Naive thymus-derived CD4-positive, alpha-beta T cell (primary cell): ENCODE measurements around the gene ASF1B. TPM values are rescaled to one million over a fixed set of nuclear protein-coding genes. Genes with fewer than 3 reads are reported as not detected.
A peak's percentile ranks its signal among the peaks of the same experiment; 100 is the strongest.

Source experiments
- ATAC-seq: fragments of 150-1000 bp; cut with Tn5 transposase; 2 replicates; pipeline ENCODE4 v1.10.0; 2021; ENCODE audit warnings: mild to moderate bottlenecking, moderate library complexity
- CTCF ChIA-PET: fragments of 350-600 bp; sonication (Branson Sonifier 250); formaldehyde crosslinking; loops from one replicate; lab custom pipeline; 2021; ENCODE audit warnings: antibody characterized with exemption; lab: Charles Lee
- POLR2A ChIA-PET: fragments of 350-600 bp; sonication (Branson Sonifier 250); formaldehyde crosslinking; loops from one replicate; lab custom pipeline; 2021; ENCODE audit warnings: antibody characterized with exemption, inconsistent platforms; lab: Charles Lee
- DNase-seq, 9 donors: peaks; one replicate each; pipeline versions ENCODE4 v3.0.0 to v3.0.0-alpha.2; 2020 to 2022; ENCODE audit warnings: mixed read lengths in 1 of 9
- H3K27ac ChIP-seq: one replicate; pipeline ENCODE4 v1.7.0; 2013; ENCODE audit warnings: mild to moderate bottlenecking, low read depth, low read length, moderate library complexity
- H3K27me3 ChIP-seq, 2 donors: one replicate each; pipeline ENCODE4 v1.7.0; 2013; ENCODE audit warnings: low read length in 2 of 2, mild to moderate bottlenecking in 2 of 2, moderate library complexity in 2 of 2; ENCODE audit not compliant: control insufficient read depth in 2 of 2, insufficient read depth in 2 of 2
- H3K36me3 ChIP-seq, 3 experiments: 1 replicate in 2 of 3; 2 replicates in 1 of 3; pipeline ENCODE4 v1.7.0; 2013; ENCODE audit warnings: low read length in 3 of 3, mild to moderate bottlenecking in 3 of 3, moderate library complexity in 1 of 3; ENCODE audit not compliant: insufficient read depth in 3 of 3, control insufficient read depth in 2 of 3
- H3K4me1 ChIP-seq, 2 donors: one replicate each; pipeline ENCODE4 v1.7.0; 2013; ENCODE audit warnings: low read length in 2 of 2, mild to moderate bottlenecking in 2 of 2, moderate library complexity in 1 of 2; ENCODE audit not compliant: control insufficient read depth in 2 of 2, insufficient read depth in 2 of 2
- H3K4me3 ChIP-seq: 2 replicates; pipeline ENCODE4 v1.7.0; 2013; ENCODE audit warnings: mild to moderate bottlenecking, low read length
- H3K9me3 ChIP-seq, 3 experiments: 1 replicate in 2 of 3; 2 replicates in 1 of 3; pipeline ENCODE4 v1.7.0; 2013; ENCODE audit warnings: low read length in 3 of 3; ENCODE audit not compliant: control insufficient read depth in 2 of 3
- H3K27ac Mint-ChIP-seq, 9 donors: one replicate each; pipeline ENCODE4 v1.8.0; 2020 to 2022; ENCODE audit warnings: mixed read lengths in 9 of 9, mild to moderate bottlenecking in 8 of 9, moderate library complexity in 5 of 9, inconsistent platforms in 2 of 9
- H3K27me3 Mint-ChIP-seq, 5 donors: one replicate each; pipeline ENCODE4 v1.8.0; 2021 to 2022; ENCODE audit warnings: mixed read lengths in 5 of 5, mild to moderate bottlenecking in 1 of 5
- H3K36me3 Mint-ChIP-seq, 5 donors: one replicate each; pipeline ENCODE4 v1.8.0; 2020 to 2022; ENCODE audit warnings: mixed read lengths in 5 of 5, mild to moderate bottlenecking in 3 of 5, inconsistent platforms in 1 of 5
- H3K4me1 Mint-ChIP-seq, 7 donors: one replicate each; pipeline ENCODE4 v1.8.0; 2020 to 2022; ENCODE audit warnings: mixed read lengths in 7 of 7, mild to moderate bottlenecking in 3 of 7, inconsistent platforms in 1 of 7
- H3K4me3 Mint-ChIP-seq, 10 donors: one replicate each; pipeline ENCODE4 v1.8.0; 2020 to 2022; ENCODE audit warnings: mild to moderate bottlenecking in 10 of 10, mixed read lengths in 10 of 10, moderate library complexity in 6 of 10, inconsistent platforms in 2 of 10
- H3K9me3 Mint-ChIP-seq, 11 donors: one replicate each; pipeline ENCODE4 v1.8.0; 2020 to 2022; ENCODE audit warnings: mixed read lengths in 11 of 11, mild to moderate bottlenecking in 4 of 11, inconsistent platforms in 1 of 11, moderate library complexity in 1 of 11
- intact Hi-C, 2 donors: fragments of 100-400 bp; cut with micrococcal nuclease; formaldehyde crosslinking; loops; one replicate each; pipeline ENCODE4 v1.15.1; 2023
- polyA plus RNA-seq, 2 donors: library from polyadenylated mRNA; unstranded; fragments of 300-500 nt; fragmentation: Illumina TruSeq; gene quantifications; one replicate each; pipeline ENCODE4 v1.2.3, GENCODE V29; 2021
- total RNA-seq, 6 experiments: library from RNA in 5 of 6; stranded (reverse) in 5 of 6; gene quantifications; 1 replicate in 5 of 6; 2 replicates in 1 of 6; pipeline ENCODE4 v1.2.3 and lab custom pipeline; 2021 to 2026

The ASF1B gene
- total and polyA plus RNA-seq, 7 experiments from 2014 or later, result 0.98 to 79.0 (median 2.4) TPM

DNA sequence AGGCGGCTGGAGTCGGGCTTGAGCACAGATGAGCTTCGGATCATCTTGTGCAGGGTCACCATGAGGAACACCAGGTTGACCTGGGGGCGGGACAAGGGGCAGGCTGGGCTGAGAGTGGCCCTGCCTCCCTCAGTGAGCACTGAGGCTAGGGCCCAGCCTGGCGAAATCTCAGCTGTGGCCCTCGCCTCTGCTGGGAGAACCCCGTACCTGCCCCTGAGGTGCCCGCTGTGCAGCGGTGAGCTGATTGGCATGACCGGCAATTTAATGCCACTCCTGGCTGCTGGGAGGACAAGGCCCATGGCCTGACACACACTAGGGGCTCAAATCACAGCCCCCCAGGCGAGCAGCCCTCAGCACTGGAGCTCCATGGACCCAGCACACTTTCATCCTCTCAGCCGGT is 19.7 kb upstream of the ASF1B start:
- intact Hi-C loops, result no loop called here
- Mint-ChIP-seq H3K9me3 (no peaks in the 10 kb centered on the region), H3K36me3 (peaks cover 0 to 25% (median 7%) of the 10 kb centered on the region in 5 donors), H3K4me1 (peaks cover 0 to 11% (median 5%) of the 10 kb centered on the region in 7 donors), H3K27me3 (no peaks in the 10 kb centered on the region), H3K27ac (peak overlapping the region in 1 of 9 donors; percentile 56), H3K4me3 (no peak overlapping the region)
- Histone ChIP-seq H3K4me1 (no peaks in the 10 kb centered on the region), H3K4me3 (no peak overlapping the region), H3K9me3 (no peaks in the 10 kb centered on the region), H3K36me3 (peaks cover 0 to 77% (median 8%) of the 10 kb centered on the region in 3 experiments), H3K27ac (no peak overlapping the region), H3K27me3 (no peaks in the 10 kb centered on the region)
- DNase-seq (no peak), ATAC-seq (no peak)
- POLR2A ChIA-PET, result interaction anchor here (0.9 to 1.9 kb wide), 2 partner anchors 12 to 19 kb away, joined by 3 to 4 read pairs; no protein-coding TSS in a partner anchor
- CTCF ChIA-PET, result no interaction called here

DNA sequence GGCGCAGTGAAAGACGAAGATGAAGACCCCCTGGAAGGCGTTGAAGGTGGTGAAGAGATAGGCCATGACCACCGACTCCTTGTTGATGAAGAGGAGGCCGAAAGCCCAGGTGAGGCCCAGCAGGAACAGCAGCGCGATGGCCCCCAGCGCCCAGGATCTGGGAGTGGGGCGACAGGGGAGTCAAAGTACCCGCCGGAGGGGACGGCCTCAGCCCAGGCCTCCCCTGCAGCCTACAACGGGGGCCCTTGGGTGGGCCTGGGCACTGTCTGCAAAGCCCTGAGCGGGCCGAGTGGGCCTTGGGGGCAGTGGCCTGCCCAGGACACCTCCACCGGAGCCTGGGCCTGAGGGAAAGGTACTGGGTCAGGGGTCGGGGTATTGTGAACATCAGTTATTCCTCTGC is 19.0 kb upstream of the ASF1B start:
- Mint-ChIP-seq H3K36me3 (peaks cover 0 to 25% (median 7%) of the 10 kb centered on the region in 5 donors), H3K27ac (no peak overlapping the region), H3K4me3 (no peak overlapping the region), H3K4me1 (peaks cover 0 to 14% (median 5%) of the 10 kb centered on the region in 7 donors), H3K9me3 (no peaks in the 10 kb centered on the region), H3K27me3 (no peaks in the 10 kb centered on the region)
- ATAC-seq (no peak), DNase-seq (no peak)
- Histone ChIP-seq H3K36me3 (peaks cover 0 to 76% (median 8%) of the 10 kb centered on the region in 3 experiments), H3K4me1 (peaks cover 2 to 4% of the 10 kb centered on the region in 2 donors), H3K4me3 (no peak overlapping the region), H3K27ac (no peak overlapping the region), H3K9me3 (no peaks in the 10 kb centered on the region), H3K27me3 (no peaks in the 10 kb centered on the region)
- ChIA-PET POLR2A (interaction anchor here (1.9 kb wide), 1 partner anchor 13 kb away, joined by 4 read pairs; no protein-coding TSS in a partner anchor), CTCF (no interaction called here)
- intact Hi-C loops, result no loop called here

DNA sequence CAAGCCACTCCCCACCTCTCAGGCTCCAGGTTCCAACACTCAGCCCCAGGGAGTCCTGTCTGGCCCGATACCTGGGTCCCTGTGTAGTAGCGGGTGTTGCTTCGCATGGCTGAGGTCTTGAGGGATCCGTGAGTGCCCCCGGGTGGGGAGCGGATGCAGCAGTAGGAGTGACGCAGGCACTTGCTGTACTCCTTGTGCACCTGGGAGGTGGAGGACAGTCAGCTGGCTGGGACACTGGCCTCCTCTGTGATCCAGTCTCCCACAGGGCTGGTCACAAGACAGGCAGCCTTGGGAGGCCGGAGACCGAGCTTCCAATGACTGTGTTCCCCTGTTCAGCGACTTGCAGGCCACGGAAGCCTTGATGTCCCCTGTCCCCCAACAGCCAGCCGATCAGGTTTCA is 16.3 kb upstream of the ASF1B start:
- no peaks in the 10 kb centered on the region for H3K27me3 Mint-ChIP-seq
- ATAC-seq (no peak), DNase-seq (no peak)
- intact Hi-C loops, result no loop called here
- peaks cover 23 to 30% of the 10 kb centered on the region in 2 donors for H3K4me1 ChIP-seq
- CTCF ChIA-PET, result interaction anchor here (0.5 to 0.9 kb wide), 2 partner anchors 16 to 369 kb away, joined by 3 read pairs; no protein-coding TSS in a partner anchor
- peaks cover 0 to 53% (median 8%) of the 10 kb centered on the region in 3 experiments for H3K36me3 ChIP-seq
- H3K4me1 Mint-ChIP-seq, result peaks cover 16 to 40% (median 27%) of the 10 kb centered on the region in 7 donors
- H3K9me3 ChIP-seq, result no peaks in the 10 kb centered on the region
- H3K4me3 ChIP-seq, result no peak overlapping the region
- H3K27ac Mint-ChIP-seq, result peak overlapping the region in 8 of 9 donors; percentile 11 to 94 (median 76)
- H3K4me3 Mint-ChIP-seq, result no peak overlapping the region
- H3K36me3 Mint-ChIP-seq, result peaks cover 0 to 21% (median 7%) of the 10 kb centered on the region in 5 donors
- H3K27ac ChIP-seq, result no peak overlapping the region
- H3K27me3 ChIP-seq, result no peaks in the 10 kb centered on the region
- POLR2A ChIA-PET, result interaction anchor here (1.0 to 1.3 kb wide), 2 partner anchors 16 to 44 kb away, joined by 3 to 4 read pairs; no protein-coding TSS in a partner anchor
- peaks cover 0 to 2% (median 0%) of the 10 kb centered on the region in 11 donors for H3K9me3 Mint-ChIP-seq

DNA sequence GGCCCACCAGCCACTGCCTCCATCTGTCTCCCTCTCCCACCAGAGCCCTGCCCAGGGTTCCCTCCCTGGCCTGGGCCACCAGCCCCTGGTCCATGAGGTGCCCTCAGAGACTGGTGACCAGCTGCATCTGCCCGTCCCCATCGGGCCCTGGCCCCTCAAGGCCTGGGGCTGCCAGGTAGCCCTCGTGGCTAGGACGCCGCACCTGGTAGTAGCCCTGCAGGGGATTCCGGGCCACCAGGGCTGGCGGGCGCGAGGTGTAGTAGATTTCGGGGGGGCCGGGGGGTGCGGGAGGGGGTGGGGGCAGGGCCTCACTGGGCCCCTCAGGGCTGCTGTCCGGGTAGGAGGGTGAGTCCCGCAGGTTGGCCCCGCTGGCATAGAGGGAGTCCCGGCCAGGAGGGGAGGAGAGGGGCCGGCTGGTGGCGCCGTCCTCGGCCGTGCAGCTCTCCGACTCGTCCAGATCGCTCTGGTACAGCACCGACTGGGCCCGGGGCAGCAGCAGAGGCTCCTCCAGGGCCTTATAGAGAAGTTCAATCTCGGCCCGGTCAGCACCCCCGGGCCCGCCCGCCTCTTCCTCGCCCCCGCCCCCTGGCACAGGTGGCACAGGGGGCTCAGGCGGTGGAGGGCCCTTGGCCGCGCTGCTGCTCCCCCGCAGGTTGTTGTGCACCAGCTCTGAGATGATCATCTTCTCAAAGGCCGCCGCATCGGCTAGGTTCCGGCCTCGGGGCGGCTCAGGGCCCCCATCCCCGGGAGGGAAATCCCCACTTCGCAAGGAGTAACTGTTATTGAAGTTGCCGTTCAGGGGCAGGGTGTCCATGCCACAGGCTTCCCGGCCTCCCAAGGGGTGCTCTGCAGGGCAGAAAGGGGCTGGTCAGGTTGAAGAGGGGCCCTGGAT is 14.6 kb upstream of the ASF1B start:
- Mint-ChIP-seq H3K36me3 (peaks cover 0 to 15% (median 5%) of the 10 kb centered on the region in 5 donors), H3K9me3 (peaks cover 0 to 3% (median 0%) of the 10 kb centered on the region in 11 donors), H3K4me3 (peak overlapping the region in 5 of 10 donors; percentile 17 to 91 (median 85)), H3K4me1 (peaks cover 16 to 55% (median 32%) of the 10 kb centered on the region in 7 donors), H3K27me3 (no peaks in the 10 kb centered on the region), H3K27ac (peak overlapping the region; percentile 95 to 99 (median 99))
- peaks cover 23 to 30% of the 10 kb centered on the region in 2 donors for H3K4me1 ChIP-seq
- ATAC-seq (no peak), DNase-seq (no peak)
- H3K9me3 ChIP-seq, result no peaks in the 10 kb centered on the region
- CTCF ChIA-PET, result interaction anchor here (0.6 to 2.6 kb wide), 3 partner anchors 14 to 1374 kb away, joined by 3 to 14 read pairs (median 4); partner anchors contain the start of gene ASF1B
- H3K36me3 ChIP-seq, result peaks cover 0 to 37% (median 8%) of the 10 kb centered on the region in 3 experiments
- POLR2A ChIA-PET, result interaction anchor here (1.0 to 3.6 kb wide), 10 partner anchors 9 to 284 kb away, joined by 3 to 22 read pairs (median 4); partner anchors contain the start of genes ADGRL1 and ASF1B
- intact Hi-C loops, result no loop called here
- no peaks in the 10 kb centered on the region for H3K27me3 ChIP-seq
- peak overlapping the region; percentile 91 for H3K27ac ChIP-seq
- no peak overlapping the region for H3K4me3 ChIP-seq

DNA sequence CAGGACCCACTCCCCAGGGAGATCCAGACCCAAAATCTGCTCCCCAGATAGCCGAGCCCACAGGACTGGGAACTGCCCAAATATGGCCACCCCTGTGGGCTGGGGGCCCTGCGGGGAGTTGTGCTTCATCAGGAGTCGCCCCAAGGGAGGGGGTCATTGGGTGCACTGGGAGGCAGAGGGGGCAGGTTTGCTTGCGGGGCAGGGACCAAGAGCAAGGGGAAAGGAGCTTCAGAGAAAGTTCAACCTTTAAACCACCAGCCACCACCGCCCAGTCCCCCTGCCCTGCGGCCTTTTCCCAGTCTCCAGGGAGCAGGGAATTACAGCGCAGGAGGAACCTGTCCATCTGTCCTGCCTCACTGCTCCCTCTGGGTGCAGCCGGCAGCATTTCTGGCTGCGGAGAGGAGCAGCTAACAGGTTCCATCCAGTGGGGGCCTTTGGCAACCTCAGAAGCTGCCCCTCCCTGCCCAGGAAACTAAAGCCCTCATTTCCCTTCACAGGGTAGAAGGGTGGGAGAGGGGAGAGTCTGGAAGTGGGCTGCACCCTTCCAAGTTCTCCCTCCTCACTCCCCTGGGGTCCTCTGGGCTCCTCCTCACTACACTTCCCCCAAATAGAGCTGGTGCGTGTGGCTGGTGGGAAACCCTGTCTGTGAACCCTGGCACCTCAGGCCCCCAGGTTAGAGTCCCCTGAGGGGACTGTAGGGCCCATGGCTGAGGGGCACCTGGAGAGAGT is 13.8 kb upstream of the ASF1B start:
- no peaks in the 10 kb centered on the region for H3K27me3 Mint-ChIP-seq
- H3K4me3 ChIP-seq, result peak overlapping the region; percentile 61
- no peaks in the 10 kb centered on the region for H3K27me3 ChIP-seq
- H3K27ac ChIP-seq, result peak overlapping the region; percentile 91
- peaks cover 0 to 15% (median 5%) of the 10 kb centered on the region in 5 donors for H3K36me3 Mint-ChIP-seq
- H3K36me3 ChIP-seq, result peaks cover 0 to 30% (median 4%) of the 10 kb centered on the region in 3 experiments
- peaks cover 23 to 30% of the 10 kb centered on the region in 2 donors for H3K4me1 ChIP-seq
- ATAC-seq (no peak), DNase-seq (peak in 2 of 9 donors; percentile 16 to 26)
- peaks cover 0 to 7% (median 0%) of the 10 kb centered on the region in 11 donors for H3K9me3 Mint-ChIP-seq
- intact Hi-C loops, result no loop called here
- H3K27ac Mint-ChIP-seq, result peak overlapping the region; percentile 95 to 99 (median 99)
- H3K9me3 ChIP-seq, result no peaks in the 10 kb centered on the region
- peak overlapping the region; percentile 82 to 95 (median 88) for H3K4me3 Mint-ChIP-seq
- ChIA-PET POLR2A (interaction anchor here (1.0 to 3.6 kb wide), 10 partner anchors 10 to 285 kb away, joined by 3 to 22 read pairs (median 4); partner anchors contain the start of genes ADGRE5, ADGRL1 and ASF1B), CTCF (interaction anchor here (0.6 to 2.6 kb wide), 5 partner anchors 10 to 1373 kb away, joined by 3 to 14 read pairs (median 4); partner anchors contain the start of gene ASF1B)
- H3K4me1 Mint-ChIP-seq, result peaks cover 16 to 63% (median 40%) of the 10 kb centered on the region in 7 donors
